Effector memory CD8-positive, alpha-beta T cell (primary cell): ENCODE measurements around the gene EIF3F.

ENCODE experiments used
- ATAC-seq: fragments of 150-1000 bp; cut with Tn5 transposase; replicated peaks from 2 replicates; pipeline ENCODE4 v1.10.0; 2021; ENCODE audit warnings: mild to moderate bottlenecking, moderate library complexity
- DNase-seq, 3 experiments: peaks; one replicate each; pipeline ENCODE4 v3.0.0; 2021
- H3K27ac Mint-ChIP-seq, 2 donors: one replicate each; pipeline ENCODE4 v1.8.0; 2022; ENCODE audit warnings: mild to moderate bottlenecking in 2 of 2, mixed read lengths in 2 of 2, moderate library complexity in 2 of 2
- H3K27me3 Mint-ChIP-seq, 2 donors: one replicate each; pipeline ENCODE4 v1.8.0; 2022; ENCODE audit warnings: mixed read lengths in 2 of 2
- H3K36me3 Mint-ChIP-seq: one replicate; pipeline ENCODE4 v1.8.0; 2022; ENCODE audit warnings: mild to moderate bottlenecking, moderate library complexity, mixed read lengths; ENCODE audit not compliant: insufficient read depth
- H3K4me1 Mint-ChIP-seq, 2 donors: one replicate each; pipeline ENCODE4 v1.8.0; 2022; ENCODE audit warnings: low read depth in 2 of 2, mixed read lengths in 2 of 2
- H3K4me3 Mint-ChIP-seq, 2 donors: one replicate each; pipeline ENCODE4 v1.8.0; 2022; ENCODE audit warnings: mild to moderate bottlenecking in 2 of 2, mixed read lengths in 2 of 2, moderate library complexity in 2 of 2
- H3K9me3 Mint-ChIP-seq, 2 donors: one replicate each; pipeline ENCODE4 v1.8.0; 2022; ENCODE audit warnings: mixed read lengths in 2 of 2

Gene EIF3F

DNA sequence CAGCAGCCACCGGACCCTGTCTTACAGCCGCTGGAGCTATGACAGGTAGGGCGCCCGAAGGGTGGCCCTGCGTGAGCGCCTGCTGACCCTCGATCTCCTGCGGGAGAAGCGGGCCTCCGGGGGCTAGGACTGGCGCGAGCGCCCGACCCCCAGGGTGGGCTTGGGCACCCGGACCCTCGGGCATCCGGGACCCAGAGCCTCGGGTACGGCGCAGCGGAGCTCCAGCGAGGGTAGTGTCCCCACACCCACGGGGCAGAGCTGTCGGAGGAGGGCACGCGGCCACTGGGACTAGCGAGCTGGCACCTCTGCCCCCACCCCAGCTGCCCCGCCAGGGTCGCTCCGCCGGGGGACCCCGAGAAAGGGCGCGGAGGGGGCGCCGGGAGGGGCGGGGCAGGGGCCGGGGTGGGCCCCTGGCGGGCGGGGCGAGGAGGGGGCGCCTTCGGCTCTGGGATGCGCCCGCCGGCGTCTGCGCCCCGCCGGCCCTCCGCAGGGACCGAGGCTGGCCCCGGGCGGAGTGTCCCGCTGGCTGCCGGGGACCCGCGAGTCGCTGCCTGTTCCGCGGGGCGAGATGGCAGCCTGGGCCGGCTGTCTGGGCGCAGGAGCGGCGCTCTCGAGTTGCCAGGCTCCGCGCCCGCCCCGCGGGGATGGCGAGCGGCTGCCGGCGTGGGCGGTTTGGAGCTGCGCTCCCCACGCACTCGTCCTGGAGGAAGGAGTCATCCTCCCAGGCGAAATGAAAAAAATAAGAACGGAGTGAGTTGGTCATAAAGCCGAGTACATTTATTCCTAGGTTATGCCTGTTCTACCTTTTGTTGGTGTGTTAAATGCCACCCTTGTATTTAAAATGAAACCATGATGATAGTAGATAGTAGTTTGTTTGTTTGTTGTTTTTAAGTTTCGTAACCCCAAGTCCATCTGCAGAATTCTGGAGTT is 32.4 kb downstream of the EIF3F start:
- Mint-ChIP-seq H3K9me3 (no peaks in the 10 kb centered on the region), H3K27ac (peak overlapping the region; percentile 56 to 59), H3K4me3 (peak overlapping the region; percentile 71 to 75), H3K36me3 (peaks cover 7% of the 10 kb centered on the region), H3K4me1 (peaks cover 10 to 12% of the 10 kb centered on the region in 2 donors), H3K27me3 (peaks cover 36 to 61% of the 10 kb centered on the region in 2 donors)
- DNase-seq = peak in 2 of 3 experiments; percentile 2 to 22
- peak; percentile 43 for ATAC-seq

- no peak for DNase-seq
- peak overlapping the region; percentile 71 to 75 for H3K4me3 Mint-ChIP-seq
- peak overlapping the region; percentile 56 to 59 for H3K27ac Mint-ChIP-seq
- H3K4me1 Mint-ChIP-seq = peaks cover 10 to 12% of the 10 kb centered on the region in 2 donors
- peaks cover 7% of the 10 kb centered on the region for H3K36me3 Mint-ChIP-seq
- H3K27me3 Mint-ChIP-seq = peaks cover 31 to 55% of the 10 kb centered on the region in 2 donors
- ATAC-seq = no peak
- H3K9me3 Mint-ChIP-seq = no peaks in the 10 kb centered on the region
Measured at GRCh38 chr11:8020244-8020597, 33.1 kb downstream of the EIF3F start.

GRCh38 chr11:8021920-8022319 is 34.8 kb downstream of the EIF3F start:
- H3K9me3 Mint-ChIP-seq = no peaks in the 10 kb centered on the region
- H3K4me1 Mint-ChIP-seq = peaks cover 10 to 12% of the 10 kb centered on the region in 2 donors
- no peak overlapping the region for H3K4me3 Mint-ChIP-seq
- no peak overlapping the region for H3K27ac Mint-ChIP-seq
- ATAC-seq (no peak), DNase-seq (no peak)
- H3K27me3 Mint-ChIP-seq = peaks cover 28 to 42% of the 10 kb centered on the region in 2 donors
- peaks cover 7% of the 10 kb centered on the region for H3K36me3 Mint-ChIP-seq

DNA sequence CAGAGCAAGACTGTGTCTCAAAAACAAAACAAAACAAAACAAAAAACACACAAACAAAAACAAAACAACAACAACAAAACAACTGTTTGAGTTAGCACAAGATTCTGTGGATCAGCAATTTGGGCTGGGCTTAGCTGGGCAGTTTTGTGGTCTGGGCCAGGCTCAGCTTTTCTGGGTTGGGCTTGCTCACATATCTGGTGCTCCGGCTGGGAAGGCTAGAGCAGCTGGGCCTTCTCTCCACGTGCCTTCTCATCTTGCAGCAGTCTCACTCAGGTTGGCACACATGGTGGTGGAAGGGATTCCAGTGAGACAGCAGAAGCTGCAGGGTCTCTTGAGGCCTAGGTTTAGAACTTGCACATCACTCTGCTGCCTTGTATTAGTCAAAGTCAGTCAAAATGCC is 35.7 kb downstream of the EIF3F start:
- Mint-ChIP-seq H3K4me1 (peaks cover 10 to 12% of the 10 kb centered on the region in 2 donors), H3K27ac (peak overlapping the region in 1 of 2 donors; percentile 50), H3K27me3 (peaks cover 24 to 32% of the 10 kb centered on the region in 2 donors), H3K9me3 (no peaks in the 10 kb centered on the region), H3K36me3 (peaks cover 7% of the 10 kb centered on the region), H3K4me3 (no peak overlapping the region)
- DNase-seq (no peak), ATAC-seq (no peak)

GRCh38 chr11:8023831-8024555 is 36.9 kb downstream of the EIF3F start:
- peaks cover 7% of the 10 kb centered on the region for H3K36me3 Mint-ChIP-seq
- no peak overlapping the region for H3K27ac Mint-ChIP-seq
- H3K9me3 Mint-ChIP-seq = no peaks in the 10 kb centered on the region
- H3K27me3 Mint-ChIP-seq = peaks cover 16 to 22% of the 10 kb centered on the region in 2 donors
- ATAC-seq (no peak), DNase-seq (no peak)
- no peak overlapping the region for H3K4me3 Mint-ChIP-seq
- H3K4me1 Mint-ChIP-seq = peaks cover 7% of the 10 kb centered on the region in 2 donors

GRCh38 chr11:8025123-8025522 is 38.0 kb downstream of the EIF3F start:
- Mint-ChIP-seq H3K4me3 (no peak overlapping the region), H3K9me3 (no peaks in the 10 kb centered on the region), H3K36me3 (peaks cover 5% of the 10 kb centered on the region), H3K4me1 (peaks cover 5% of the 10 kb centered on the region in 2 donors), H3K27me3 (peaks cover 21 to 28% of the 10 kb centered on the region in 2 donors), H3K27ac (no peak overlapping the region)
- DNase-seq = no peak
- ATAC-seq = no peak

GRCh38 chr11:8025816-8026215 is 38.7 kb downstream of the EIF3F start:
- ATAC-seq = no peak
- H3K4me3 Mint-ChIP-seq = no peak overlapping the region
- H3K9me3 Mint-ChIP-seq = no peaks in the 10 kb centered on the region
- H3K27ac Mint-ChIP-seq = no peak overlapping the region
- no peaks in the 10 kb centered on the region for H3K36me3 Mint-ChIP-seq
- DNase-seq = no peak
- H3K27me3 Mint-ChIP-seq = peaks cover 21 to 28% of the 10 kb centered on the region in 2 donors
- no peaks in the 10 kb centered on the region for H3K4me1 Mint-ChIP-seq

DNA sequence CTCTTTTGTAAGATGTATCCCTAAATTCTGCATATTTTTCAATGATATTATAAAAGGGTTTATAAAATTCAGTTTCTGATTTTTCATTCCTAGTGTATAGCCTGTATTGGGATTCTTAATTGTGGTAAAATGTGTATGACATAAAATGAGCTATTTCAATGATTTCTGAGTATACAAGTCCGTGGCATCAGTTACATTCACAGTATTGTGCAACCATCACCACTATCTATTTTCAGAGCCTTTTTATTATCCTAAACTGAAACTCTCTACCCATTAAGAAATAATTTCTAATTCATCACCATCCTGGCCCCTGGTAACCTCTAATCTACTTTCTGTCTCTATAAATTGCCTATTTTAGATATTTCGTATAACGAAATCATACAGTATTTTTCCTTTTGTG is 39.8 kb downstream of the EIF3F start:
- Mint-ChIP-seq H3K9me3 (no peaks in the 10 kb centered on the region), H3K4me1 (no peaks in the 10 kb centered on the region), H3K4me3 (no peak overlapping the region), H3K36me3 (no peaks in the 10 kb centered on the region), H3K27me3 (peaks cover 23 to 32% of the 10 kb centered on the region in 2 donors), H3K27ac (no peak overlapping the region)
- no peak for ATAC-seq
- DNase-seq = no peak

DNA sequence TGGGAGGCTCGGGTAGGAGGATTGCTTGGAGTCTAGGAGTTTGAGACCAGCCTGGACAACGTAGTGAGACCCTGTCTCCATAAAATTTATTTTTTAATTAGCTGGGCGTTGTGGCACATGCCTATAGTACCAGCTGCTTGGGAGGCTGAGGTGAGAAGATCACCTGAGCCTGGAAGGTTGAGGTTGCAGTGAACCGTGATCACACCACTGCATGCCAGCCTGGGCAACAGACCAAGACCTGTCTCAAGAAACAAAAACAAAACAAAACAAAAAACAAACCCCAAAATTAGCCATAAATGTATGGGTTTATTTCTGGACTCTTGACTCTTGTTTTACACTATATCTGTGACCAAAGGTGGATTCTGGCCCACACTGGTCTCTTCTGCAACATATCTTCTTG is 41.6 kb downstream of the EIF3F start:
- Mint-ChIP-seq H3K9me3 (no peaks in the 10 kb centered on the region), H3K4me1 (peaks cover 0 to 6% of the 10 kb centered on the region in 2 donors), H3K36me3 (no peaks in the 10 kb centered on the region), H3K27me3 (peaks cover 31 to 41% of the 10 kb centered on the region in 2 donors), H3K4me3 (no peak overlapping the region), H3K27ac (no peak overlapping the region)
- ATAC-seq = no peak
- DNase-seq = no peak

DNA sequence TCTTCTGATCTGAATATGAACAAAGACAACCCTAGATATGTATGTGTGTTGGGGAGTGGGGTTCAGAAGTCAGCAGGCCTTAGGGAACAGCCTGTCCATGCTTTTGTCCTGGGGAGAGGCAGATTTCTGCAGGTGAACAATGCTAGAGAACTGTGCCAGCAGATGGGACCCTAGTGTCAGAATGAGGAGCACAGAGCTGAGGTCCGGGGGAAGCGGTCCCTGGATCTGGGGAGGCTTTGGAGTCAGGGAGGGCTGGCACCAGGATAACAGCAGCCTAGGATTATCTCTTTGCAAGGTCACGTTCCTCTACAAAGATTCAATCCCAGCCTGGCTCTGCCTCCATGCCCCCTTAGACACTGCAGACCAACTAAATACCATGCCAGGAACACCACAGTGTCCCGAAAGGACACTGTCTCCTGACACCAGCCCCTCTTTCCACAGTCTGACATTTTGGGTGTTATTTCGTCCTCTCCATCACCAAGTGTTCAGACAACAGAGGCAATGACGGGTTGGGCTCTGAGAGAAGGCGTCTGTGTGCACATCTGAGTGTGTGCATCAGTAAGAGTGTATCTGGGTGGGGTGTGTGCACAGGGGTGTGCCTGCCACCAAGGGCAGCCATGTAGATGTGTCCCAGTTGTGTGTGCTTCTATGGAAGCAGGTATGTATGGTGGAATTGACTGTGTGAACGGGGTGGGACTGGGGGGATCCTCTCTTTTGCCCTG is 43.5 kb downstream of the EIF3F start:
- H3K9me3 Mint-ChIP-seq = no peaks in the 10 kb centered on the region
- no peak for DNase-seq
- no peak for ATAC-seq
- H3K4me1 Mint-ChIP-seq = peaks cover 0 to 6% of the 10 kb centered on the region in 2 donors
- H3K27ac Mint-ChIP-seq = no peak overlapping the region
- no peaks in the 10 kb centered on the region for H3K36me3 Mint-ChIP-seq
- peaks cover 31 to 51% of the 10 kb centered on the region in 2 donors for H3K27me3 Mint-ChIP-seq
- no peak overlapping the region for H3K4me3 Mint-ChIP-seq

GRCh38 chr11:8031248-8032115 is 44.3 kb downstream of the EIF3F start:
- Mint-ChIP-seq H3K4me3 (no peak overlapping the region), H3K4me1 (peaks cover 0 to 6% of the 10 kb centered on the region in 2 donors), H3K9me3 (no peaks in the 10 kb centered on the region), H3K27me3 (peaks cover 31 to 58% of the 10 kb centered on the region in 2 donors), H3K36me3 (no peaks in the 10 kb centered on the region), H3K27ac (no peak overlapping the region)
- DNase-seq (no peak), ATAC-seq (no peak)

DNA sequence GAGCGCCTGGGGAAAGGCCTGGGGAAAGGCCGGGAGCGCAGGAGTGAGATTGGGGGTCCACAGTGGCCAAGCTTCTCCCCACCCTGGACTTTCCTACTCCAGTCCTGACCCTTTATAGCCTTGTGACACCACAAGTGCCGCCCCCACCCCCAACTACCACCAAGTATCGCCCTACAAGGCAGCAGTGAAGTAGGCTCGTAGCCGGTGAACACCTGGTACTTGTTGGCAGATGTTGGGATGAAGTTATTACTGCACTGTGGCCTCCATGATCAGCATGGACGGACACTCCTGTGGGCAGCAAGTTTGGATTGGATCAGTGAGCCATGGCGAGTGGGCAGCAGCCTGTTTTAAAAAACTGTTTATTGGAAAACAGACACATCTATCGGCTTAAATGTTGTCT is 45.0 kb downstream of the EIF3F start:
- H3K36me3 Mint-ChIP-seq = no peaks in the 10 kb centered on the region
- ATAC-seq = no peak
- peaks cover 31 to 65% of the 10 kb centered on the region in 2 donors for H3K27me3 Mint-ChIP-seq
- no peaks in the 10 kb centered on the region for H3K9me3 Mint-ChIP-seq
- peaks cover 0 to 6% of the 10 kb centered on the region in 2 donors for H3K4me1 Mint-ChIP-seq
- DNase-seq = no peak
- H3K4me3 Mint-ChIP-seq = no peak overlapping the region
- no peak overlapping the region for H3K27ac Mint-ChIP-seq
